Activated CD8-positive, alpha-beta memory T cell treated with anti-CD3 and anti-CD28 coated beads, Interleukin-2, amount 50 U/mL, for 4 hours (primary cell): ENCODE results near the gene ANKRD35.
"Not testable (repeated sequence)": the region's sequence is repeated elsewhere in the genome, so short reads cannot be mapped to it uniquely, and the experiment has no call there.

Source experiments
- DNase-seq: peaks from one replicate; pipeline ENCODE4 v3.0.0-alpha.2; 2020

Gene ANKRD35

GRCh38 chr1:145849356-145850160 lies 36.1 kb downstream of the ANKRD35 start:
- DNase-seq: no peak

GRCh38 chr1:145847827-145848226 lies 37.8 kb downstream of the ANKRD35 start:
- DNase-seq: no peak

- DNase-seq: peak; percentile 25
Observed at GRCh38 chr1:145846201-145846612, 39.5 kb downstream of the ANKRD35 start.

GRCh38 chr1:145845514-145846161 lies 40.0 kb downstream of the ANKRD35 start, which contains the start of gene NUDT17:
Gene NUDT17, plus strand, starts transcription at chr1:145845630. Its CDS starts 11 bp downstream, at chr1:145845641.
- peak; percentile 80 for DNase-seq

GRCh38 chr1:145845144-145845513 lies 40.5 kb downstream of the ANKRD35 start:
- no peak for DNase-seq

GRCh38 chr1:145843031-145843430 lies 42.6 kb downstream of the ANKRD35 start:
- no peak for DNase-seq

DNA sequence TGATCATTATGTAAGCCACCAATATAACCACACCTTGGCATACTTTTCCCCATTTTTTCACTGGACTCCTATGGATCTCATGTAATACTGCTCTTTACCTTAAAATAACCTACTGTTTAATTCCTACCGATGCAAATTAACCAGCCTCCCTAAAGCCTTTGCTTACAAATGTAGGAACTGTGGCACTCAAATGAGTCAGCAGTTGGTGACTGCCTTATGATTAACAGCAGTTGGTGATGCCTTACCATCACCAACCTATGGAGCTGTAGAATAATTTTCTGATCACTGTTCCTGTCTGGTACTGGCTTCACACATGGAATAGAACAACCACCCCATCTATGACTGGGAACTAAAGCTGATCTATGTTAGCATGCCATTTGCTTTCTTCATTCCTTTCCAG lies 48.0 kb downstream of the ANKRD35 start:
- DNase-seq: no peak

- DNase-seq: not testable (repeated sequence)
Observed at GRCh38 chr1:145830810-145831209, 54.9 kb downstream of the ANKRD35 start.

GRCh38 chr1:145828367-145829026 lies 57.2 kb downstream of the ANKRD35 start:
- DNase-seq: no peak

DNA sequence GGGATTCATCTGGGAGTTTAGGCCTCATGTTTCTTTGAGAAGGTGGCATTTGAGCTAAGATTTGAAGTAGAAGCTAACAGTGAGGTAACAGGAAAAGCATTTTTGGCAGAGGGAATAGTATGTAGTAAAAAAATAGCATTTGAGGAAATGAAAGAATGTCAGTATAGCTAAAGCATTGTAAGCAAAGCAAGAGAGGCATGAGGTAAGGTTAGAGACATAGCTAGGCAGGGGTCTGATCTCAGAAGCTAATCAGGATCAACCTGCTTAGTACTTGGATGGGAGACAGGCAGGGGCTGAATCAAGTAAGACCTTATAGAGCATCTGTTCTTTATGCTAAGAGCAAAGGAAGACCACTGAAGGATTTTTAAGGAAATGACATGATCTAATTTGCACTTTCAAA lies 57.7 kb downstream of the ANKRD35 start:
- no peak for DNase-seq

GRCh38 chr1:145826030-145826429 lies 59.6 kb downstream of the ANKRD35 start:
- DNase-seq: no peak

- DNase-seq: no peak
Observed at GRCh38 chr1:145824499-145824842, 61.2 kb downstream of the ANKRD35 start.

DNA sequence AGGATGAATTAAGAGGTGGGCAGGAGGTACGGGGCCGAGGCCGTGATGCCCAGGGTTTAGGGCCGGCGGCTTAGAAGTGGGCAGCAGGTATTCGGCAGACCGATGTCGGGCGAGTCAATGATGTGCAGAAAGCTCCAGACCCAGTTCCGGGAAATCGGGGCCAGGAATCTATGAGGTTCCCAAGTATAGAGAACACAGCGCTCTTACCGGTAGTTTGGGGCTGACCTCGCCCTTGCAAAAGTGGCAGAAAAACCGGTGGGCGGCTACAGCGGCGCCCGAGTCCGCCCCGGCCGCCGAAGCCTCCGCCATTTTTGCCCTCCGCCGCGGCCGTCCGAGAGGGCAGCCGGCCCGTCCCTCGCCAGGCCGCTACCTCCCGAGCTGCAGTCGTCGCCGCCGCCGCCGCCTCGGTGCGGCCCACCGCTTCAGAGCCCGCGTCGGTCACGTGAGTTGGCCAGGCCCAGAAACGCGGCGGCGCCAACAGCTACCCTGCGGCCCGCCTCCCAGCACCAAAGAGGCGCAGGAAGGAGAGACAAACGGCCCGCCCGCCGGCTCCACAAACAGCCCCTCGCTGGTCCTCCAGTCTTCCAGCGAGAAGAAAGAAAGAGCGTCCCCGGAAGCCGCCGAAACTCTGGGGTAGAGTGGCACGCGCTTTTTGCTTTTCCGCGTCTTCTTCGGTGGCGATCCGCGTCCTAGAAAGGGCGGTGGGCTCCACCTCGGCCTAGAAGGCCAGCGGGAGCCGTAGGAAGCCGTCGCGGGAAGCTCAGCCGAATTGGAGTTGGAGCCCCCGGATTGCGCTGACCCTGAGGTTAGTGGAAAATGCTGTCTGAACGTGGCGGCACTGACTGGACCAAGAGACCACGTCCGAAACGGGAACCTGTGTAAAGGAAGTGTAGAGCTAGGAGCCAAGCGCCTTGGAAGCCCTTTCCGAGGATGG lies 61.8 kb downstream of the ANKRD35 start, which contains the start of the genes POLR3C and RNF115:
TSS of gene POLR3C (plus strand) at position 636 of the 934 bp plus-strand sequence. CDS start 1,577 bp downstream, outside the sequence.
TSS of gene RNF115 (minus strand) at position 531 of the 934 bp plus-strand sequence. CDS start at position 309, 222 bp downstream.
- peak; percentile 86 for DNase-seq

DNA sequence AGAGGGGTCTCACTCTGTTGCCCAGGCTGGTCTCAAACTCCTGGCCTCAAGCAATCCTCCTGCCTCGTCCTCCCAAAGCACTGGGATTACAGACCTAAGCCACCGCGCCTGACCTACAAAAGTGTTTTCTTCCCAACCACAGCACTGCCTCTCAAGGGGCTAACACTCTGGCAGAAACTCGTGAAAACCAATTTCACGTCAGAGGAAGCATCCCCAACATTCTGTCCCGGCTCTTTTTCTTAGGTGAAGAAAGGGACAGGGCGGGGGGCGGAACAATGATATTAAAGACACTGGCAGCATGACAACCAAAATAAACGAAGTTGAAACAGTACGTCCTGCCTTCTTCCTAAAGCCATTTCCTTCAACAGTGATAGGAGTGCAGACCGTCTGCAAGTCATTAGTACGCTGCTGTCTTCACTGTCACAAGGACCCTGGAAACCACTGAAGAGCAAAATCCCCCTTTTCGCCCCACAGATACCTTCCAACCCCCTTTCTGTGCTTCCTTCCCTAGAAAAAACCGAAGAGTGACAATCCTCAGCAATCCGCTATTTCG lies 62.8 kb downstream of the ANKRD35 start:
- DNase-seq: not testable (repeated sequence)

GRCh38 chr1:145818095-145818494 lies 67.6 kb downstream of the ANKRD35 start:
- not testable (repeated sequence) for DNase-seq
